Epithelial cell of proximal tubule (primary cell): Measurements from ENCODE around the gene DDX52. TPM values are rescaled to one million over a fixed set of nuclear protein-coding genes. Genes with fewer than 3 reads are reported as not detected.
"Not testable (repeated sequence)": the region's sequence is repeated elsewhere in the genome, so short reads cannot be mapped to it uniquely, and the experiment has no call there.

ENCODE experiments used
- DNase-seq: peaks from one replicate; pipeline ENCODE4 v3.0.0-alpha.2; 2011; ENCODE audit warnings: low read depth
- H3K4me3 ChIP-seq: 2 replicates; pipeline ENCODE4 v1.5.1; 2011; ENCODE audit warnings: low read depth, mild to moderate bottlenecking, low read length
- total RNA-seq: library from RNA; depleted of rRNA; stranded (reverse); fragments of >200 nt; gene quantifications from 2 replicates; pipeline ENCODE4 v1.2.3, GENCODE V29; 2015
- TF ChIP-seq, protein P1 (sequence below): conservative IDR thresholded peaks from 2 replicates; pipeline ENCODE4 v1.5.1; 2012; ENCODE audit warnings: low read depth, mild to moderate bottlenecking, low read length

The DDX52 gene, protein sequence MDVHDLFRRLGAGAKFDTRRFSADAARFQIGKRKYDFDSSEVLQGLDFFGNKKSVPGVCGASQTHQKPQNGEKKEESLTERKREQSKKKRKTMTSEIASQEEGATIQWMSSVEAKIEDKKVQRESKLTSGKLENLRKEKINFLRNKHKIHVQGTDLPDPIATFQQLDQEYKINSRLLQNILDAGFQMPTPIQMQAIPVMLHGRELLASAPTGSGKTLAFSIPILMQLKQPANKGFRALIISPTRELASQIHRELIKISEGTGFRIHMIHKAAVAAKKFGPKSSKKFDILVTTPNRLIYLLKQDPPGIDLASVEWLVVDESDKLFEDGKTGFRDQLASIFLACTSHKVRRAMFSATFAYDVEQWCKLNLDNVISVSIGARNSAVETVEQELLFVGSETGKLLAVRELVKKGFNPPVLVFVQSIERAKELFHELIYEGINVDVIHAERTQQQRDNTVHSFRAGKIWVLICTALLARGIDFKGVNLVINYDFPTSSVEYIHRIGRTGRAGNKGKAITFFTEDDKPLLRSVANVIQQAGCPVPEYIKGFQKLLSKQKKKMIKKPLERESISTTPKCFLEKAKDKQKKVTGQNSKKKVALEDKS
- 34.5 and 40.2 TPM in 2 replicates for total RNA-seq

DNA sequence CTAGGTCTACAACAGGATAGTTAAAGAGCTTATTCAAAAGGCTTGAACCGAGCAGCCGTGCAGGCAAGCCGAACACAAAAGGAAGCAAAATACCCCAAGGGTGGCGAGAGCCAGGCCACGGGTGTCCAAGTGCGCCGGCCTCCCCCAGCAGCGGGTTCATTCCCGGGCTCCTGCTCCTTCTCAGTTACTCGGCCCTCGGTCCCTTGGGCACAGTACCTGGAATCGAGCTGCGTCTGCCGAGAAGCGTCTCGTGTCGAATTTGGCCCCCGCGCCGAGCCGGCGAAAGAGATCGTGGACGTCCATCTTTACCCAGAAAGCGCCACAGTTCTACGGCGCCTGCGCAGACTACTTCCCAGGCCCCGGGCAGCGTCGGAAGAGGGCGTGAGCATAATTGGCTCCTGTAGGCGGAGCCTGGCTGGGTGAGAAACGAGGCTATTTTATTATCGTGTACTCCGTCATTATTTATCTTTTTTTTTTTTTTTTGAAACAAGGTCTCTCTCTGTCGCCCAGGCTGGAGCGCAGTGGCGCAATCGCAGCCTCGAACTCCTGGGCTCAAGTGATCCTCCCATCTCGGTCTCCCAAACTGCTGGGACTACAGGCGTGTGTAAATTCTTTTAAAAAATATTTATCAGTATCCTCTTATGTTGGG lies at the start of gene DDX52:
TSS of gene DDX52 (minus strand) at position 329 of the 649 bp plus-strand sequence. CDS start at position 303, 26 bp downstream.
- peak; percentile 58 for DNase-seq
- H3K4me3 ChIP-seq, result peak within 1 kb of the TSS; percentile 78
- TF ChIP-seq, protein P1, sequence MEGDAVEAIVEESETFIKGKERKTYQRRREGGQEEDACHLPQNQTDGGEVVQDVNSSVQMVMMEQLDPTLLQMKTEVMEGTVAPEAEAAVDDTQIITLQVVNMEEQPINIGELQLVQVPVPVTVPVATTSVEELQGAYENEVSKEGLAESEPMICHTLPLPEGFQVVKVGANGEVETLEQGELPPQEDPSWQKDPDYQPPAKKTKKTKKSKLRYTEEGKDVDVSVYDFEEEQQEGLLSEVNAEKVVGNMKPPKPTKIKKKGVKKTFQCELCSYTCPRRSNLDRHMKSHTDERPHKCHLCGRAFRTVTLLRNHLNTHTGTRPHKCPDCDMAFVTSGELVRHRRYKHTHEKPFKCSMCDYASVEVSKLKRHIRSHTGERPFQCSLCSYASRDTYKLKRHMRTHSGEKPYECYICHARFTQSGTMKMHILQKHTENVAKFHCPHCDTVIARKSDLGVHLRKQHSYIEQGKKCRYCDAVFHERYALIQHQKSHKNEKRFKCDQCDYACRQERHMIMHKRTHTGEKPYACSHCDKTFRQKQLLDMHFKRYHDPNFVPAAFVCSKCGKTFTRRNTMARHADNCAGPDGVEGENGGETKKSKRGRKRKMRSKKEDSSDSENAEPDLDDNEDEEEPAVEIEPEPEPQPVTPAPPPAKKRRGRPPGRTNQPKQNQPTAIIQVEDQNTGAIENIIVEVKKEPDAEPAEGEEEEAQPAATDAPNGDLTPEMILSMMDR, result no peak

DNA sequence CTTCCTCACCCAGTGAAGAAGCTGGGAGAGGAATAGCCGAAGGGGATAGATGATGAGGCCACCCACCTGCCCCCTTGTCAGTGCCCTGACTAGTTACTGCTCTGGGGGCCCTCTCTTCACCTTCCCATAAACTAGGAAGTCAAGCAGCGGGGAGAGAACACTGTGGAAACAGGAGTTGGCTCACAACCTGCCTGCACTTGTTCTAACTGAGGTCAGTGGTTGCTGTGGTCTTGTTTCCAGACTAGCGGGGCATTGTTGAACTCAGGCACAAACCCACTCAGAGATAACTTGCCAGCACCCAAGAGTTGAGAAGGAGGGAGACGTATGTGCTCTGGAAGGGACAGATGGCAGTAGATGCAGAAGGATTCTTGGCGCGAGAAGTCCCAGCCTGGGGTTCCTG lies 48.6 kb upstream of the DDX52 start:
- DNase-seq, result no peak
- TF ChIP-seq, protein P1, result no peak
- no peak overlapping the region for H3K4me3 ChIP-seq

DNA sequence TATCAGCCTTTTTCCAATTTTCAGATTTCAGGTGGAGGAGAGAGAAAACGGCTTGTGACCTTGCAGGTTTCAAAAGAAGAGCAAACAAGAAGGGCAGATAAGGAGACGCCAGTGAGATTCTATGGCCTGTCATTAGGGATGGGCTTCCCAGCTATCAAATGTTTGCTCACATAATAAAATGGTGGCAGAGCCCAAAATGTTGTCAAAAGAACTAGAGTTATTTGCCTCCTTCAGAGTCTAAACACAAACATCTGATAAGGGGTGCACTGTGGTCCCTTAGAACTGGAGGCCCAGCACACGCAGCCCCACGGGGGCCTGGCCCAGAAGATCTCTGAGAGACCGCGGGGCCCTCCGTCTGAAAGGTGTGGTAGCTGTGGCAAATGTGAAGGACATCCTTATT lies 46.1 kb upstream of the DDX52 start:
- no peak for DNase-seq
- H3K4me3 ChIP-seq, result no peak overlapping the region
- TF ChIP-seq, protein P1, result no peak

DNA sequence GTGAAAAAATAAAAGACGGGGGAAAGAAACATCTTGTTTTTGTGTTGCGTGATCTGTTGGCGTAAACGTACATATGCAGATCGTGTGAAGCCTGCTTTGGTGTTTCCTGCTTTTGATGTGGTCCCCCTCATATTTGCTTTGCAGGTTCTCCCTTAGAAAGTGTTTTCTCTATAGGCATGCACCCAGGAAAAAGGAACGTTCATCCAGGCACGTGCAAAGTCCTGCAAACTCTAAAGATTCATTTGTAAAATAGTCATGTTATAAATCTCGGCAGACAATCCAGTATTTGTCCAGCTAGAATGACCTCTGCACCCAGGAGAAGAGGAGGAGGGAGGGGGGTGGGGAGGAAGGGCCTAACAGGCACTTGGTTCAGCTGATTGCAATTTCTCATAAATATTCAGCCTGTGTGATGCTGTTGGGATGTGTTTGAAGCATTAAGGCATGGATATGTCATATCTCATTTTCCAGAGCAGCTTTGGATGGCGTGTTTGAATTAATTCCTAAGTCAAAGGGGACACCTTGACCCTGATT lies 40.3 kb upstream of the DDX52 start:
- TF ChIP-seq, protein P1, result no peak
- no peak overlapping the region for H3K4me3 ChIP-seq
- no peak for DNase-seq

DNA sequence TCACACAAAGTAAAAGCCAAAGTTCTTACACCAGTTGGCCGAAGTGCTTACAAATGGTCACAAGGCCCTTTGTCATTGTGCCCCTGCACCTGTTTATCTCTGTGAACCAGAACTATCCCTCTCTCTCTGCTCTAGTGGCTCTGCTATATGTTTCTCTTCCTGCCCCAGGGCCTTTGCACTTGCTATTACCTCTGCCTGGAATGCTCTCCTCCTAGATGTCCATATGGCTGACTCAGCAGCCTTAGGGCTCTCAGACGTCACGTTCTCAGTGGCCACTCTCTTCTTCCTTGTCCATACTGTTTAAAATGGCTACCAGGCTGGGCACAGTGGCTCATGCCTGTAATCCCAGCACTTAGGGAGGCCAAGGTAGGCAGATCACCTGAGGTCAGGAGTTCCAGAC lies 38.8 kb upstream of the DDX52 start:
- TF ChIP-seq, protein P1, result no peak
- H3K4me3 ChIP-seq, result no peak overlapping the region
- DNase-seq, result no peak

DNA sequence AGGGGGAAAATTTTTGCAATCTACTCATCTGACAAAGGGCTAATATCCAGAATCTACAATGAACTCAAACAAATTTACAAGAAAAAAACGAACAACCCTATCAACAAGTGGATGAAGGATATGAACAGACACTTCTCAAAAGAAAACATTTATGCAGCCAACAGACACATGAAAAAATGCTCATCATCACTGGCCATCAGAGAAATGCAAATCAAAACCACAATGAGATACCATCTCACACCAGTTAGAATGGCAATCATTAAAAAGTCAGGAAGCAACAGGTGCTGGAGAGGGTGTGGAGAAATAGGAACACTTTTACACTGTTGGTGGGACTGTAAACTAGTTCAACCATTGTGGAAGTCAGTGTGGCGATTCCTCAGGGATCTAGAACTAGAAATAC lies 36.7 kb upstream of the DDX52 start:
- DNase-seq, H3K4me3 ChIP-seq: not testable (repeated sequence)

DNA sequence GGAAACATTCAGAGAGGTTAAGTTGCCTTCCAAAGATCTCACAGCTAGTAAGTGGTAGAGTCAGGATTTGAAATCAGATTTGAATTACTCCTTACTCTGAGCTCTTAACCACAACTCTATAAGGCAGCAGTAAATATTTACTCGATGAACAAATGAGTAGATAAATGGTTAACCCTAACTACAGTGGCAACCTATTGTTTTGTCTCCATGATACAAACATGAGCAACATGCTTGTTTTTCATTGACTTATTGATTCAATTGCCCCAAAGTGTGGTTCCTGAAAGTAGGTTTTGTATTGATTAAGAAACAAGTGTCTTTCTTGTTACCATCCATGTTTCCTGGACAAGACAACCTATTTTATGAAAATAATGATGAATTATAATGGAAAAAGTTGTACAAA lies 34.8 kb upstream of the DDX52 start:
- H3K4me3 ChIP-seq, result no peak overlapping the region
- no peak for DNase-seq
- TF ChIP-seq, protein P1, result no peak
